Astrocyte (in vitro differentiated cells and primary cell): ENCODE data around the gene PTCD2.

ENCODE experiments used
- CTCF ChIP-seq: IDR thresholded peaks from 2 replicates; pipeline ENCODE4 v1.5.1; 2011; ENCODE audit warnings: low read depth, mild to moderate bottlenecking, inconsistent platforms, low read length, moderate library complexity; ENCODE audit not compliant: insufficient read depth
- EZH2 ChIP-seq: IDR thresholded peaks from 2 replicates; pipeline ENCODE4 v1.6.1; 2012; ENCODE audit warnings: mild to moderate bottlenecking, low read length, inconsistent platforms; ENCODE audit not compliant: insufficient read depth

GRCh38 chr5:72308853-72309191, 11.4 kb upstream of the PTCD2 start:
- TF ChIP-seq CTCF, result no peak
- TF ChIP-seq EZH2, result no peak
